HEK293 (cell line): ENCODE data around the gene TFPT.

ENCODE experiments used
- GLIS2 ChIP-seq: fragments of 450-650 bp; formaldehyde crosslinking; IDR thresholded peaks from 2 replicates; pipeline ENCODE4 v1.5.1; 2016; ENCODE audit warnings: missing biosample characterization, missing genetic modification characterization
- IKZF3 ChIP-seq: fragments of 450-650 bp; IDR thresholded peaks from 2 replicates; pipeline ENCODE4 v1.5.0; 2018; ENCODE audit warnings: missing biosample characterization, mild to moderate bottlenecking, missing genetic modification characterization, moderate library complexity
- KLF10 ChIP-seq: fragments of 450-650 bp; IDR thresholded peaks from 2 replicates; pipeline ENCODE4 v1.5.1; 2018; ENCODE audit warnings: missing biosample characterization, mild to moderate bottlenecking, missing genetic modification characterization
- PRDM1 ChIP-seq: fragments of 450-650 bp; formaldehyde crosslinking; IDR thresholded peaks from 2 replicates; pipeline ENCODE4; 2016; ENCODE audit warnings: missing biosample characterization, missing genetic modification characterization
- SCRT1 ChIP-seq: fragments of 450-650 bp; formaldehyde crosslinking; IDR thresholded peaks from 2 replicates; pipeline ENCODE4 v1.5.1; 2016; ENCODE audit warnings: missing biosample characterization, missing genetic modification characterization, borderline replicate concordance
- YY1 ChIP-seq: fragments of 450-650 bp; formaldehyde crosslinking; IDR thresholded peaks from 2 replicates; pipeline ENCODE4 v1.5.1; 2018; ENCODE audit warnings: missing biosample characterization, missing genetic modification characterization
- YY2 ChIP-seq: fragments of 450-650 bp; formaldehyde crosslinking; IDR thresholded peaks from 2 replicates; pipeline ENCODE4 v1.5.1; 2016; ENCODE audit warnings: missing biosample characterization, missing genetic modification characterization
- ZBTB20 ChIP-seq: fragments of 450-650 bp; formaldehyde crosslinking; IDR thresholded peaks from 2 replicates; pipeline ENCODE4 v1.5.1; 2016; ENCODE audit warnings: missing biosample characterization, missing genetic modification characterization
- ZEB2 ChIP-seq: fragments of 450-650 bp; formaldehyde crosslinking; IDR thresholded peaks from 2 replicates; pipeline ENCODE4 v1.5.1; 2016; ENCODE audit warnings: missing biosample characterization, missing genetic modification characterization
- ZFP41 ChIP-seq: fragments of 450-650 bp; formaldehyde crosslinking; IDR thresholded peaks from 2 replicates; pipeline ENCODE4 v1.5.1; 2016; ENCODE audit warnings: missing biosample characterization, missing genetic modification characterization, borderline replicate concordance
- ZNF112 ChIP-seq: fragments of 450-650 bp; formaldehyde crosslinking; IDR thresholded peaks from 2 replicates; pipeline ENCODE4 v1.5.0; 2017; ENCODE audit warnings: missing biosample characterization, missing genetic modification characterization
- ZNF133 ChIP-seq: fragments of 450-650 bp; formaldehyde crosslinking; IDR thresholded peaks from 2 replicates; pipeline ENCODE4 v1.5.1; 2016; ENCODE audit warnings: missing biosample characterization, missing genetic modification characterization
- ZNF146 ChIP-seq: fragments of 450-650 bp; formaldehyde crosslinking; IDR thresholded peaks from 2 replicates; pipeline ENCODE4 v1.5.1; 2016; ENCODE audit warnings: missing biosample characterization, missing genetic modification characterization
- ZNF155 ChIP-seq: fragments of 450-650 bp; formaldehyde crosslinking; IDR thresholded peaks from 2 replicates; pipeline ENCODE4 v1.5.1; 2016; ENCODE audit warnings: missing biosample characterization, missing genetic modification characterization
- ZNF157 ChIP-seq: fragments of 450-650 bp; formaldehyde crosslinking; IDR thresholded peaks from 2 replicates; pipeline ENCODE4 v1.5.1; 2016; ENCODE audit warnings: missing biosample characterization, missing genetic modification characterization
- ZNF2 ChIP-seq: fragments of 450-650 bp; formaldehyde crosslinking; IDR thresholded peaks from 2 replicates; pipeline ENCODE4 v1.5.1; 2016; ENCODE audit warnings: missing biosample characterization, missing genetic modification characterization
- ZNF214 ChIP-seq: fragments of 450-650 bp; formaldehyde crosslinking; IDR thresholded peaks from 2 replicates; pipeline ENCODE4 v1.5.1; 2017; ENCODE audit warnings: missing biosample characterization, mild to moderate bottlenecking, missing genetic modification characterization, borderline replicate concordance
- ZNF239 ChIP-seq: fragments of 450-650 bp; formaldehyde crosslinking; IDR thresholded peaks from 2 replicates; pipeline ENCODE4 v1.5.1; 2016; ENCODE audit warnings: missing biosample characterization, missing genetic modification characterization
- ZNF248 ChIP-seq: fragments of 450-650 bp; formaldehyde crosslinking; IDR thresholded peaks from 2 replicates; pipeline ENCODE4 v1.5.1; 2017; ENCODE audit warnings: missing biosample characterization, missing genetic modification characterization
- ZNF266 ChIP-seq: fragments of 450-650 bp; formaldehyde crosslinking; IDR thresholded peaks from 2 replicates; pipeline ENCODE4 v1.5.1; 2016; ENCODE audit warnings: missing biosample characterization, missing genetic modification characterization, low read depth
- ZNF341 ChIP-seq: fragments of 450-650 bp; formaldehyde crosslinking; IDR thresholded peaks from 2 replicates; pipeline ENCODE4; 2016; ENCODE audit warnings: low read depth, missing biosample characterization, missing genetic modification characterization
- ZNF423 ChIP-seq: fragments of 450-650 bp; formaldehyde crosslinking; IDR thresholded peaks from 2 replicates; pipeline ENCODE4 v1.5.1; 2016; ENCODE audit warnings: missing biosample characterization, missing genetic modification characterization
- ZNF660 ChIP-seq: fragments of 450-650 bp; IDR thresholded peaks from 2 replicates; pipeline ENCODE4 v1.5.1; 2018; ENCODE audit warnings: missing biosample characterization, mild to moderate bottlenecking, missing genetic modification characterization
- ZNF76 ChIP-seq: fragments of 450-650 bp; formaldehyde crosslinking; IDR thresholded peaks from 2 replicates; pipeline ENCODE4; 2016; ENCODE audit warnings: low read depth, missing biosample characterization, missing genetic modification characterization, borderline replicate concordance
- ZNF791 ChIP-seq: fragments of 450-650 bp; formaldehyde crosslinking; IDR thresholded peaks from 2 replicates; pipeline ENCODE4 v1.5.1; 2016; ENCODE audit warnings: missing biosample characterization, missing genetic modification characterization
- TF ChIP-seq, protein P1 (sequence below): fragments of 450-650 bp; formaldehyde crosslinking; IDR thresholded peaks from 2 replicates; pipeline ENCODE4 v1.5.1; 2017; ENCODE audit warnings: missing biosample characterization, missing genetic modification characterization
- TF ChIP-seq, protein P2 (sequence below): fragments of 450-650 bp; formaldehyde crosslinking; IDR thresholded peaks from 2 replicates; pipeline ENCODE4 v1.5.1; 2016; ENCODE audit warnings: missing biosample characterization, missing genetic modification characterization
- TF ChIP-seq, protein P3 (sequence below): fragments of 450-650 bp; formaldehyde crosslinking; IDR thresholded peaks from 2 replicates; pipeline ENCODE4 v1.5.1; 2016; ENCODE audit warnings: missing biosample characterization, missing genetic modification characterization
- TF ChIP-seq, protein P4 (sequence below): fragments of 450-650 bp; formaldehyde crosslinking; IDR thresholded peaks from 2 replicates; pipeline ENCODE4 v1.5.1; 2017; ENCODE audit warnings: missing biosample characterization, missing genetic modification characterization
- TF ChIP-seq, protein P5 (sequence below): fragments of 450-650 bp; formaldehyde crosslinking; IDR thresholded peaks from 2 replicates; pipeline ENCODE4 v1.5.1; 2016; ENCODE audit warnings: missing biosample characterization, missing genetic modification characterization
- TF ChIP-seq, protein P6 (sequence below): fragments of 450-650 bp; IDR thresholded peaks from 2 replicates; pipeline ENCODE4 v1.5.1; 2018; ENCODE audit warnings: missing biosample characterization, missing genetic modification characterization

The TFPT gene

DNA sequence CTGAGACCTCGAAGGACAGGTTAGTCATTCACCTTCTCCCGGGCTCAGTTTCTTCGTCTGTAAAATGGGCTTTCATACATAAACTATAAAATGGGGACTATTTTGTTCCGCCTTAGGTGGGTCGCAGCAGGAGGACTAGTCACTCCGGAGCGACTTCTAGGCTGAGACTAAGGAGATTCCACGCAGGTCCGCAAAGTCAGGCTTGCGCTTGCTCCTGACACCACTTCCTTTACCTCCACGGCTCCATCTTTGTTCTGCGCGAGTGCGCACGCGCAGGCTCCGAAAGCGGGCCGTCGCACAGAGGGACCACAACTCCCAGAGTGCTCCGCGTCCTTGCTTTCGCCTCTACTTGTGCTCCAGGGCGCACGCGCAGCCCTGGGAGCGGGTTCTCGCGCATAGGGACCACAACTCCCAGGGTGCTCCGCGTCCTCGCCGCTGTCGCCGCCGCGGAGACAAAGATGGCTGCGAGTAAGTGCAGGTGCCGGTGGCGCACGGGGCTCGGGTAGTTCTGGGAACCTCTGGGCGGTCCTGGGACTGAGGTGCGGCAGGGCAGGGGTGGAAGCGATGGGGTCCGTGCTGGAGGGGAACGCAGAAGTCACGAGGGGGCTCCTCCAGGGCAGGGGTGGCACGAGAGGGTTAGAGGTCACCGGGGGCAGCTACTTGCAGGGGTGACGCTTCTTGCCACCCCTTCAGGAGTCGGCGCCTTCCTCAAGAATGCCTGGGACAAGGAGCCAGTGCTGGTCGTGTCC is 12.9 kb downstream of the TFPT start, which contains the start of gene NDUFA3 (continued):
- TF ChIP-seq, protein P1, sequence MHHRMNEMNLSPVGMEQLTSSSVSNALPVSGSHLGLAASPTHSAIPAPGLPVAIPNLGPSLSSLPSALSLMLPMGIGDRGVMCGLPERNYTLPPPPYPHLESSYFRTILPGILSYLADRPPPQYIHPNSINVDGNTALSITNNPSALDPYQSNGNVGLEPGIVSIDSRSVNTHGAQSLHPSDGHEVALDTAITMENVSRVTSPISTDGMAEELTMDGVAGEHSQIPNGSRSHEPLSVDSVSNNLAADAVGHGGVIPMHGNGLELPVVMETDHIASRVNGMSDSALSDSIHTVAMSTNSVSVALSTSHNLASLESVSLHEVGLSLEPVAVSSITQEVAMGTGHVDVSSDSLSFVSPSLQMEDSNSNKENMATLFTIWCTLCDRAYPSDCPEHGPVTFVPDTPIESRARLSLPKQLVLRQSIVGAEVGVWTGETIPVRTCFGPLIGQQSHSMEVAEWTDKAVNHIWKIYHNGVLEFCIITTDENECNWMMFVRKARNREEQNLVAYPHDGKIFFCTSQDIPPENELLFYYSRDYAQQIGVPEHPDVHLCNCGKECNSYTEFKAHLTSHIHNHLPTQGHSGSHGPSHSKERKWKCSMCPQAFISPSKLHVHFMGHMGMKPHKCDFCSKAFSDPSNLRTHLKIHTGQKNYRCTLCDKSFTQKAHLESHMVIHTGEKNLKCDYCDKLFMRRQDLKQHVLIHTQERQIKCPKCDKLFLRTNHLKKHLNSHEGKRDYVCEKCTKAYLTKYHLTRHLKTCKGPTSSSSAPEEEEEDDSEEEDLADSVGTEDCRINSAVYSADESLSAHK, result 0 out of 2 replicates have a peak, but pooled peaks have one; percentile 26
- TF ChIP-seq ZNF660 (tag by site-specific recombination) (0 out of 2 replicates have a peak, but pooled peaks have one; percentile 38), ZNF341 (no peak), KLF10 (tag by site-specific recombination) (no peak), ZNF423 (tag by site-specific recombination) (no peak), ZNF155 (tag by site-specific recombination) (no peak), ZNF76 (peak; percentile 97), ZNF791 (tag by site-specific recombination) (no peak), PRDM1 (no peak), IKZF3 (no peak), ZNF112 (tag by site-specific recombination) (no peak), YY1 (tag by site-specific recombination) (peak; percentile 79; the same call in 1 of the 2 replicates), ZNF2 (tag by site-specific recombination) (peak; percentile 32; the same call in 1 of the 2 replicates), ZNF157 (tag by site-specific recombination) (no peak), ZNF214 (tag by site-specific recombination) (no peak), GLIS2 (tag by site-specific recombination) (peak; percentile 39; the same call in 1 of the 2 replicates), ZBTB20 (tag by site-specific recombination) (peak; percentile 56; the same call in 1 of the 2 replicates), ZNF266 (tag by site-specific recombination) (no peak), YY2 (tag by site-specific recombination) (peak; percentile 91), ZNF133 (no peak), ZFP41 (tag by site-specific recombination) (no peak), ZNF248 (tag by site-specific recombination) (no peak), ZNF146 (tag by site-specific recombination) (0 out of 2 replicates have a peak, but pooled peaks have one; percentile 15), ZEB2 (tag by site-specific recombination) (0 out of 2 replicates have a peak, but pooled peaks have one; percentile 47), SCRT1 (tag by site-specific recombination) (no peak), ZNF239 (tag by site-specific recombination) (no peak)
- TF ChIP-seq, protein P2, sequence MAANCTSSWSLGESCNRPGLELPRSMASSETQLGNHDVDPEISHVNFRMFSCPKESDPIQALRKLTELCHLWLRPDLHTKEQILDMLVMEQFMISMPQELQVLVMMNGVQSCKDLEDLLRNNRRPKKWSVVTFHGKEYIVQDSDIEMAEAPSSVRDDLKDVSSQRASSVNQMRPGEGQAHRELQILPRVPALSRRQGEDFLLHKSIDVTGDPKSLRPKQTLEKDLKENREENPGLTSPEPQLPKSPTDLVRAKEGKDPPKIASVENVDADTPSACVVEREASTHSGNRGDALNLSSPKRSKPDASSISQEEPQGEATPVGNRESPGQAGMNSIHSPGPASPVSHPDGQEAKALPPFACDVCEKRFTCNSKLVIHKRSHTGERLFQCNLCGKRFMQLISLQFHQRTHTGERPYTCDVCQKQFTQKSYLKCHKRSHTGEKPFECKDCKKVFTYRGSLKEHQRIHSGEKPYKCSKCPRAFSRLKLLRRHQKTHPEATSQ (tag by site-specific recombination), result no peak
- TF ChIP-seq, protein P3, sequence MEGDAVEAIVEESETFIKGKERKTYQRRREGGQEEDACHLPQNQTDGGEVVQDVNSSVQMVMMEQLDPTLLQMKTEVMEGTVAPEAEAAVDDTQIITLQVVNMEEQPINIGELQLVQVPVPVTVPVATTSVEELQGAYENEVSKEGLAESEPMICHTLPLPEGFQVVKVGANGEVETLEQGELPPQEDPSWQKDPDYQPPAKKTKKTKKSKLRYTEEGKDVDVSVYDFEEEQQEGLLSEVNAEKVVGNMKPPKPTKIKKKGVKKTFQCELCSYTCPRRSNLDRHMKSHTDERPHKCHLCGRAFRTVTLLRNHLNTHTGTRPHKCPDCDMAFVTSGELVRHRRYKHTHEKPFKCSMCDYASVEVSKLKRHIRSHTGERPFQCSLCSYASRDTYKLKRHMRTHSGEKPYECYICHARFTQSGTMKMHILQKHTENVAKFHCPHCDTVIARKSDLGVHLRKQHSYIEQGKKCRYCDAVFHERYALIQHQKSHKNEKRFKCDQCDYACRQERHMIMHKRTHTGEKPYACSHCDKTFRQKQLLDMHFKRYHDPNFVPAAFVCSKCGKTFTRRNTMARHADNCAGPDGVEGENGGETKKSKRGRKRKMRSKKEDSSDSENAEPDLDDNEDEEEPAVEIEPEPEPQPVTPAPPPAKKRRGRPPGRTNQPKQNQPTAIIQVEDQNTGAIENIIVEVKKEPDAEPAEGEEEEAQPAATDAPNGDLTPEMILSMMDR (tag by site-specific recombination), result 0 out of 2 replicates have a peak, but pooled peaks have one; percentile 18
- TF ChIP-seq, protein P4, sequence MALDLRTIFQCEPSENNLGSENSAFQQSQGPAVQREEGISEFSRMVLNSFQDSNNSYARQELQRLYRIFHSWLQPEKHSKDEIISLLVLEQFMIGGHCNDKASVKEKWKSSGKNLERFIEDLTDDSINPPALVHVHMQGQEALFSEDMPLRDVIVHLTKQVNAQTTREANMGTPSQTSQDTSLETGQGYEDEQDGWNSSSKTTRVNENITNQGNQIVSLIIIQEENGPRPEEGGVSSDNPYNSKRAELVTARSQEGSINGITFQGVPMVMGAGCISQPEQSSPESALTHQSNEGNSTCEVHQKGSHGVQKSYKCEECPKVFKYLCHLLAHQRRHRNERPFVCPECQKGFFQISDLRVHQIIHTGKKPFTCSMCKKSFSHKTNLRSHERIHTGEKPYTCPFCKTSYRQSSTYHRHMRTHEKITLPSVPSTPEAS (tag by site-specific recombination), result no peak
- TF ChIP-seq, protein P5, sequence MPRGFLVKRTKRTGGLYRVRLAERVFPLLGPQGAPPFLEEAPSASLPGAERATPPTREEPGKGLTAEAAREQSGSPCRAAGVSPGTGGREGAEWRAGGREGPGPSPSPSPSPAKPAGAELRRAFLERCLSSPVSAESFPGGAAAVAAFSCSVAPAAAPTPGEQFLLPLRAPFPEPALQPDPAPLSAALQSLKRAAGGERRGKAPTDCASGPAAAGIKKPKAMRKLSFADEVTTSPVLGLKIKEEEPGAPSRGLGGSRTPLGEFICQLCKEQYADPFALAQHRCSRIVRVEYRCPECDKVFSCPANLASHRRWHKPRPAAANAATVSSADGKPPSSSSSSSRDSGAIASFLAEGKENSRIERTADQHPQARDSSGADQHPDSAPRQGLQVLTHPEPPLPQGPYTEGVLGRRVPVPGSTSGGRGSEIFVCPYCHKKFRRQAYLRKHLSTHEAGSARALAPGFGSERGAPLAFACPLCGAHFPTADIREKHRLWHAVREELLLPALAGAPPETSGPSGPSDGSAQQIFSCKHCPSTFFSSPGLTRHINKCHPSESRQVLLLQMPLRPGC (tag by site-specific recombination), result no peak
- TF ChIP-seq, protein P6, sequence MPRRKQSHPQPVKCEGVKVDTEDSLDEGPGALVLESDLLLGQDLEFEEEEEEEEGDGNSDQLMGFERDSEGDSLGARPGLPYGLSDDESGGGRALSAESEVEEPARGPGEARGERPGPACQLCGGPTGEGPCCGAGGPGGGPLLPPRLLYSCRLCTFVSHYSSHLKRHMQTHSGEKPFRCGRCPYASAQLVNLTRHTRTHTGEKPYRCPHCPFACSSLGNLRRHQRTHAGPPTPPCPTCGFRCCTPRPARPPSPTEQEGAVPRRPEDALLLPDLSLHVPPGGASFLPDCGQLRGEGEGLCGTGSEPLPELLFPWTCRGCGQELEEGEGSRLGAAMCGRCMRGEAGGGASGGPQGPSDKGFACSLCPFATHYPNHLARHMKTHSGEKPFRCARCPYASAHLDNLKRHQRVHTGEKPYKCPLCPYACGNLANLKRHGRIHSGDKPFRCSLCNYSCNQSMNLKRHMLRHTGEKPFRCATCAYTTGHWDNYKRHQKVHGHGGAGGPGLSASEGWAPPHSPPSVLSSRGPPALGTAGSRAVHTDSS, result no peak
